ENCODE results near the gene ACOXL.

Gene ACOXL

GRCh38 chr2:111135237-111135909 is 403.0 kb downstream of the ACOXL start:
- DNase-seq (ENCODE audit: insufficient read length) (no peak), FAIRE-seq (no peak)
- TF ChIP-seq POLR2AphosphoS5 (IDR thresholded peaks at IDR 0.05; ENCODE audit: low read depth, low read length) (no peak), POLR2A (IDR thresholded peaks at IDR 0.05; ENCODE audit: low read depth, low read length) (no peak), TAF1 (IDR thresholded peaks at IDR 0.05; ENCODE audit: borderline replicate concordance, low read depth, low read length) (no peak)

GRCh38 chr2:111135910-111136297 is 403.5 kb downstream of the ACOXL start:
- DNase-seq (ENCODE audit: insufficient read length): no peak
- no peak for FAIRE-seq

GRCh38 chr2:111138839-111139238 is 406.5 kb downstream of the ACOXL start:
- no peak for DNase-seq (ENCODE audit: insufficient read length)
- TF ChIP-seq POLR2A (IDR thresholded peaks at IDR 0.05; ENCODE audit: low read depth, low read length): no peak
- no peak for TF ChIP-seq POLR2AphosphoS5 (IDR thresholded peaks at IDR 0.05; ENCODE audit: low read depth, low read length)
- TF ChIP-seq TAF1 (IDR thresholded peaks at IDR 0.05; ENCODE audit: borderline replicate concordance, low read depth, low read length): no peak
- no peak for FAIRE-seq

More at GRCh38 chr2:111135910-111136297, 403.5 kb downstream of the ACOXL start:
- TF ChIP-seq TAF1 (IDR thresholded peaks at IDR 0.05; ENCODE audit: borderline replicate concordance, low read depth, low read length) (no peak), POLR2A (IDR thresholded peaks at IDR 0.05; ENCODE audit: low read depth, low read length) (no peak), POLR2AphosphoS5 (IDR thresholded peaks at IDR 0.05; ENCODE audit: low read depth, low read length) (no peak)

- FAIRE-seq (no peak), DNase-seq (ENCODE audit: insufficient read length) (no peak)
- no peak for TF ChIP-seq TAF1 (IDR thresholded peaks at IDR 0.05; ENCODE audit: borderline replicate concordance, low read depth, low read length)
- no peak for TF ChIP-seq POLR2AphosphoS5 (IDR thresholded peaks at IDR 0.05; ENCODE audit: low read depth, low read length)
- no peak for TF ChIP-seq POLR2A (IDR thresholded peaks at IDR 0.05; ENCODE audit: low read depth, low read length)
These were observed 407.4 kb downstream of the ACOXL start for GRCh38 chr2:111139637-111140317.

- no peak for FAIRE-seq
- no peak for DNase-seq (ENCODE audit: insufficient read length)
- no peak for TF ChIP-seq POLR2A (IDR thresholded peaks at IDR 0.05; ENCODE audit: low read depth, low read length)
- no peak for TF ChIP-seq TAF1 (IDR thresholded peaks at IDR 0.05; ENCODE audit: borderline replicate concordance, low read depth, low read length)
- TF ChIP-seq POLR2AphosphoS5 (IDR thresholded peaks at IDR 0.05; ENCODE audit: low read depth, low read length): no peak
These were observed 408.4 kb downstream of the ACOXL start for GRCh38 chr2:111140815-111141214.

GRCh38 chr2:111142101-111142500 is 409.7 kb downstream of the ACOXL start:
- DNase-seq (ENCODE audit: insufficient read length): no peak
- TF ChIP-seq TAF1 (IDR thresholded peaks at IDR 0.05; ENCODE audit: borderline replicate concordance, low read depth, low read length) (no peak), POLR2AphosphoS5 (IDR thresholded peaks at IDR 0.05; ENCODE audit: low read depth, low read length) (no peak), POLR2A (IDR thresholded peaks at IDR 0.05; ENCODE audit: low read depth, low read length) (no peak)

GRCh38 chr2:111143107-111143842 is 410.9 kb downstream of the ACOXL start:
- DNase-seq (ENCODE audit: insufficient read length) (no peak), FAIRE-seq (no peak)
- TF ChIP-seq TAF1 (IDR thresholded peaks at IDR 0.05; ENCODE audit: borderline replicate concordance, low read depth, low read length): no peak

More at GRCh38 chr2:111142101-111142500, 409.7 kb downstream of the ACOXL start:
- FAIRE-seq: no peak

- DNase-seq (ENCODE audit: insufficient read length) (no peak), FAIRE-seq (no peak)
- TF ChIP-seq TAF1 (IDR thresholded peaks at IDR 0.05; ENCODE audit: borderline replicate concordance, low read depth, low read length) (no peak), POLR2AphosphoS5 (IDR thresholded peaks at IDR 0.05; ENCODE audit: low read depth, low read length) (no peak), POLR2A (IDR thresholded peaks at IDR 0.05; ENCODE audit: low read depth, low read length) (no peak)
These were observed 411.4 kb downstream of the ACOXL start for GRCh38 chr2:111143843-111144198.

- TF ChIP-seq TAF1 (IDR thresholded peaks at IDR 0.05; ENCODE audit: borderline replicate concordance, low read depth, low read length) (no peak), POLR2A (IDR thresholded peaks at IDR 0.05; ENCODE audit: low read depth, low read length) (no peak), POLR2AphosphoS5 (IDR thresholded peaks at IDR 0.05; ENCODE audit: low read depth, low read length) (no peak)
- DNase-seq (ENCODE audit: insufficient read length) (no peak), FAIRE-seq (no peak)
These were observed 412.9 kb downstream of the ACOXL start for GRCh38 chr2:111145103-111145760.

GRCh38 chr2:111145951-111146350 is 413.6 kb downstream of the ACOXL start:
- no peak for FAIRE-seq
- TF ChIP-seq TAF1 (IDR thresholded peaks at IDR 0.05; ENCODE audit: borderline replicate concordance, low read depth, low read length) (no peak), POLR2AphosphoS5 (IDR thresholded peaks at IDR 0.05; ENCODE audit: low read depth, low read length) (no peak), POLR2A (IDR thresholded peaks at IDR 0.05; ENCODE audit: low read depth, low read length) (no peak)

GRCh38 chr2:111148225-111148873 is 416.0 kb downstream of the ACOXL start:
- no peak for FAIRE-seq
- TF ChIP-seq POLR2A (IDR thresholded peaks at IDR 0.05; ENCODE audit: low read depth, low read length): no peak
- TF ChIP-seq TAF1 (IDR thresholded peaks at IDR 0.05; ENCODE audit: borderline replicate concordance, low read depth, low read length): no peak
- TF ChIP-seq POLR2AphosphoS5 (IDR thresholded peaks at IDR 0.05; ENCODE audit: low read depth, low read length): no peak
- no peak for DNase-seq (ENCODE audit: insufficient read length)

More at GRCh38 chr2:111145951-111146350, 413.6 kb downstream of the ACOXL start:
- no peak for DNase-seq (ENCODE audit: insufficient read length)
